ENCODE data around the gene CD59. TPM values are rescaled to one million over a fixed set of nuclear protein-coding genes. Genes with fewer than 3 reads are reported as not detected.

Gene CD59
- total RNA-seq, 4 donors from 2014 or later: 252 to 647 (median 432) TPM

GRCh38 chr11:33777906-33778305 is 41.7 kb upstream of the CD59 start:
- no peak for ATAC-seq
- TF ChIP-seq POLR2AphosphoS5 (IDR thresholded peaks at IDR 0.05): no peak
- TF ChIP-seq EP300 (IDR thresholded peaks at IDR 0.05): no peak
- no peak for TF ChIP-seq POLR2A (IDR thresholded peaks at IDR 0.05)
- Histone ChIP-seq H3K9me3 (no peaks in the 10 kb centered on the region), H3K36me3 (no peaks in the 10 kb centered on the region), H3K27me3 (peaks cover 6% of the 10 kb centered on the region), H3K4me3 (no peak overlapping the region), H3K27ac (no peak overlapping the region), H3K4me1 (peaks cover 0 to 52% (median 19%) of the 10 kb centered on the region in 3 donors)
- WGBS, 2 donors (ENCODE audit: low coverage in 1 of 2): 76 to 87% methylated on average over 5 to 7 of the region's 9 CpGs

DNA sequence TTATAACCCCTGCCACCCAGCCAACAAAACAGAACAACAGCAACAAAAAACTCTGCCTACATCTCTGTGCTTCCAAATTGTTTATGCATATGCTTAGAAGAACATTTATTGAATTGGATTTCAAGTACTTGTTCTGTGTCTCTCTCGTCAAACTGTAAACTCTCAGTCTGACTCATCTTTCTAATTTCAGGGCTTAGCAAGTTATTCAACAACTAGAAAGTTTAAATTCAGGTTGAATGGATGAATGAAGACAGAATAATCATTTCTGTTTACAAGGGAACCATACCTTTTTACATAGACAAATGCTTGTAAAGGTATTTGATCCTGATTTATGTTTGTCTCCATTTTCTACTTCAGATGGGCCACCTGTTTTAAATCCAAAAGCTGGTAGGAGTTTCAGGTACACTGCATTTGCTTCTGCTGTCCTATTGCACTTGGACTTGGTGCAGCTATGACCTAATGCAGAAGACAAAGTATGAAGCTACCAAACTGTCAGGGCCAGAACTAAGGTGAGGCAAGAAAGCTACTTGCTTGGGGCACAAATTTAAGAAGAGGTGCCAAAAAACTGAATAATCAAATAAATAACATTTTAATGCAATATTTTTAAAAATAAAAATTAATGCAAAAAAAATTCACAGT is 39.7 kb upstream of the CD59 start:
- H3K4me3 ChIP-seq: no peak overlapping the region
- peak overlapping the region in 3 of 4 donors; percentile 90 to 92 (median 91) for H3K27ac ChIP-seq
- TF ChIP-seq POLR2AphosphoS5 (IDR thresholded peaks at IDR 0.05): no peak
- no peak for TF ChIP-seq POLR2A (IDR thresholded peaks at IDR 0.05)
- no peak for TF ChIP-seq EP300 (IDR thresholded peaks at IDR 0.05)
- TF ChIP-seq, protein P1, sequence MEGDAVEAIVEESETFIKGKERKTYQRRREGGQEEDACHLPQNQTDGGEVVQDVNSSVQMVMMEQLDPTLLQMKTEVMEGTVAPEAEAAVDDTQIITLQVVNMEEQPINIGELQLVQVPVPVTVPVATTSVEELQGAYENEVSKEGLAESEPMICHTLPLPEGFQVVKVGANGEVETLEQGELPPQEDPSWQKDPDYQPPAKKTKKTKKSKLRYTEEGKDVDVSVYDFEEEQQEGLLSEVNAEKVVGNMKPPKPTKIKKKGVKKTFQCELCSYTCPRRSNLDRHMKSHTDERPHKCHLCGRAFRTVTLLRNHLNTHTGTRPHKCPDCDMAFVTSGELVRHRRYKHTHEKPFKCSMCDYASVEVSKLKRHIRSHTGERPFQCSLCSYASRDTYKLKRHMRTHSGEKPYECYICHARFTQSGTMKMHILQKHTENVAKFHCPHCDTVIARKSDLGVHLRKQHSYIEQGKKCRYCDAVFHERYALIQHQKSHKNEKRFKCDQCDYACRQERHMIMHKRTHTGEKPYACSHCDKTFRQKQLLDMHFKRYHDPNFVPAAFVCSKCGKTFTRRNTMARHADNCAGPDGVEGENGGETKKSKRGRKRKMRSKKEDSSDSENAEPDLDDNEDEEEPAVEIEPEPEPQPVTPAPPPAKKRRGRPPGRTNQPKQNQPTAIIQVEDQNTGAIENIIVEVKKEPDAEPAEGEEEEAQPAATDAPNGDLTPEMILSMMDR (IDR thresholded peaks at IDR 0.05): no peak
- no peaks in the 10 kb centered on the region for H3K9me3 ChIP-seq
- no peak for ATAC-seq
- H3K4me1 ChIP-seq: peaks cover 0 to 71% (median 24%) of the 10 kb centered on the region in 3 donors
- no peaks in the 10 kb centered on the region for H3K27me3 ChIP-seq
- WGBS, 2 donors (ENCODE audit: low coverage in 1 of 2): 0 to 50% methylated on average over 1 of the region's 1 CpG
- no peaks in the 10 kb centered on the region for H3K36me3 ChIP-seq

- peaks cover 0 to 75% (median 24%) of the 10 kb centered on the region in 3 donors for H3K4me1 ChIP-seq
Observed at GRCh38 chr11:33775467-33775807, 39.2 kb upstream of the CD59 start.

GRCh38 chr11:33774736-33775466 is 38.7 kb upstream of the CD59 start:
- peak overlapping the region; percentile 64 to 92 (median 90) for H3K27ac ChIP-seq
- H3K36me3 ChIP-seq: peaks cover 0 to 7% of the 10 kb centered on the region in 2 donors
- H3K27me3 ChIP-seq: no peaks in the 10 kb centered on the region
- WGBS, 2 donors (ENCODE audit: low coverage in 1 of 2): 1 to 2% methylated on average over 12 to 21 of the region's 23 CpGs
- peaks cover 0 to 75% (median 24%) of the 10 kb centered on the region in 3 donors for H3K4me1 ChIP-seq
- no peaks in the 10 kb centered on the region for H3K9me3 ChIP-seq
- H3K4me3 ChIP-seq: peak overlapping the region; percentile 49 to 93
- ATAC-seq: peak; percentile 43
- TF ChIP-seq, protein P1 (IDR thresholded peaks at IDR 0.05): no peak
- TF ChIP-seq POLR2AphosphoS5 (IDR thresholded peaks at IDR 0.05) (no peak), POLR2A (IDR thresholded peaks at IDR 0.05) (no peak)

More at GRCh38 chr11:33775467-33775807, 39.2 kb upstream of the CD59 start:
- ATAC-seq: no peak
- H3K36me3 ChIP-seq: peaks cover 0 to 2% of the 10 kb centered on the region in 2 donors
- TF ChIP-seq, protein P1 (IDR thresholded peaks at IDR 0.05): no peak
- TF ChIP-seq POLR2A (IDR thresholded peaks at IDR 0.05) (no peak), POLR2AphosphoS5 (IDR thresholded peaks at IDR 0.05) (no peak), EP300 (IDR thresholded peaks at IDR 0.05) (no peak)
- peak overlapping the region in 3 of 4 donors; percentile 90 to 92 (median 91) for H3K27ac ChIP-seq
- no peak overlapping the region for H3K4me3 ChIP-seq
- WGBS, 2 donors (ENCODE audit: low coverage in 1 of 2): 69 to 72% methylated on average over 4 to 7 of the region's 7 CpGs
- H3K9me3 ChIP-seq: no peaks in the 10 kb centered on the region
- no peaks in the 10 kb centered on the region for H3K27me3 ChIP-seq

GRCh38 chr11:33773987-33774735 is 37.9 kb upstream of the CD59 start, which contains the start of gene FBXO3:
FBXO3 (minus strand) TSS chr11:33774520; CDS start chr11:33774497, 23 bp downstream.
- peak within 1 kb of the TSS; percentile 49 to 93 for H3K4me3 ChIP-seq
- no peak for TF ChIP-seq EP300 (IDR thresholded peaks at IDR 0.05)
- TF ChIP-seq, protein P1 (IDR thresholded peaks at IDR 0.05): peak in 1 of 4 experiments; percentile 7
- peak; percentile 36 to 56 for TF ChIP-seq POLR2A (IDR thresholded peaks at IDR 0.05)
- TF ChIP-seq POLR2AphosphoS5 (IDR thresholded peaks at IDR 0.05): peak; percentile 72
- peak within 1 kb of the TSS; percentile 64 to 92 (median 90) for H3K27ac ChIP-seq
- WGBS, 2 donors (ENCODE audit: low coverage in 1 of 2): 0% methylated on average over 2 of the region's 64 CpGs; no CpG with 5 or more reads in 1 of the 2 donors
- no peaks in the 10 kb centered on the region for H3K9me3 ChIP-seq
- ATAC-seq: peak; percentile 93
- H3K36me3 ChIP-seq: peaks cover 0 to 13% of the 10 kb centered on the region in 2 donors
- H3K4me1 ChIP-seq: peaks cover 0 to 70% (median 19%) of the 10 kb centered on the region in 3 donors
- H3K27me3 ChIP-seq: no peaks in the 10 kb centered on the region
